Measurements from ENCODE around the gene AFF3.

The AFF3 gene

DNA sequence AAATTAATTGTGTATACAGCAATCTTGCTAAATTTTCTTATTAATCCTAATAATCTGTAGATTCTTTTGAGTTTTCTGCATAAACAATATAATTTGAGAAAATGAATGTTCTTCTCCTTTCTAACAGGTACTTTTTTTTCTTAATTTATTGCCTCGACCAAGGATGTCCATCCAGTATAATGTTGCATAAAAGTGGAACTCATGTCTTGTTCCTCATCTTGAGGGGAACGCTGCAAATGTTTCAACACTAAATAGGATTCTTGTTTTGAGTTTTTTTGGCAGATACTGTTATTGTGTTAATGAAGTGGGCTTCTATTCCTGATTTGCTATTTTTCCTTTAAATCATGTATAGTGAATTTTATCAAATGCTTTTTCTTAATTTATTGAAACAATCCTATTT, 408.2 kb downstream of the AFF3 start:
- no peak for TF ChIP-seq SIN3A (IDR thresholded peaks at IDR 0.05; ENCODE audit: borderline replicate concordance, insufficient read depth, low read length)
- TF ChIP-seq POLR2AphosphoS5 (IDR thresholded peaks at IDR 0.05; ENCODE audit: low read depth, low read length) = no peak
- TF ChIP-seq, protein P1, sequence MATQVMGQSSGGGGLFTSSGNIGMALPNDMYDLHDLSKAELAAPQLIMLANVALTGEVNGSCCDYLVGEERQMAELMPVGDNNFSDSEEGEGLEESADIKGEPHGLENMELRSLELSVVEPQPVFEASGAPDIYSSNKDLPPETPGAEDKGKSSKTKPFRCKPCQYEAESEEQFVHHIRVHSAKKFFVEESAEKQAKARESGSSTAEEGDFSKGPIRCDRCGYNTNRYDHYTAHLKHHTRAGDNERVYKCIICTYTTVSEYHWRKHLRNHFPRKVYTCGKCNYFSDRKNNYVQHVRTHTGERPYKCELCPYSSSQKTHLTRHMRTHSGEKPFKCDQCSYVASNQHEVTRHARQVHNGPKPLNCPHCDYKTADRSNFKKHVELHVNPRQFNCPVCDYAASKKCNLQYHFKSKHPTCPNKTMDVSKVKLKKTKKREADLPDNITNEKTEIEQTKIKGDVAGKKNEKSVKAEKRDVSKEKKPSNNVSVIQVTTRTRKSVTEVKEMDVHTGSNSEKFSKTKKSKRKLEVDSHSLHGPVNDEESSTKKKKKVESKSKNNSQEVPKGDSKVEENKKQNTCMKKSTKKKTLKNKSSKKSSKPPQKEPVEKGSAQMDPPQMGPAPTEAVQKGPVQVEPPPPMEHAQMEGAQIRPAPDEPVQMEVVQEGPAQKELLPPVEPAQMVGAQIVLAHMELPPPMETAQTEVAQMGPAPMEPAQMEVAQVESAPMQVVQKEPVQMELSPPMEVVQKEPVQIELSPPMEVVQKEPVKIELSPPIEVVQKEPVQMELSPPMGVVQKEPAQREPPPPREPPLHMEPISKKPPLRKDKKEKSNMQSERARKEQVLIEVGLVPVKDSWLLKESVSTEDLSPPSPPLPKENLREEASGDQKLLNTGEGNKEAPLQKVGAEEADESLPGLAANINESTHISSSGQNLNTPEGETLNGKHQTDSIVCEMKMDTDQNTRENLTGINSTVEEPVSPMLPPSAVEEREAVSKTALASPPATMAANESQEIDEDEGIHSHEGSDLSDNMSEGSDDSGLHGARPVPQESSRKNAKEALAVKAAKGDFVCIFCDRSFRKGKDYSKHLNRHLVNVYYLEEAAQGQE (IDR thresholded peaks at IDR 0.05; ENCODE audit: insufficient read depth in 1 of 2, low read depth in 2 of 2, low read length in 2 of 2) = no peak
- no peak for TF ChIP-seq FOXP2 (optimal IDR thresholded peaks at IDR 0.05; ENCODE audit: borderline replicate concordance, extremely low read depth, extremely low read length, insufficient read depth)
- no peak for TF ChIP-seq TAF1 (IDR thresholded peaks at IDR 0.05; ENCODE audit: borderline replicate concordance, insufficient read depth, low read length)

DNA sequence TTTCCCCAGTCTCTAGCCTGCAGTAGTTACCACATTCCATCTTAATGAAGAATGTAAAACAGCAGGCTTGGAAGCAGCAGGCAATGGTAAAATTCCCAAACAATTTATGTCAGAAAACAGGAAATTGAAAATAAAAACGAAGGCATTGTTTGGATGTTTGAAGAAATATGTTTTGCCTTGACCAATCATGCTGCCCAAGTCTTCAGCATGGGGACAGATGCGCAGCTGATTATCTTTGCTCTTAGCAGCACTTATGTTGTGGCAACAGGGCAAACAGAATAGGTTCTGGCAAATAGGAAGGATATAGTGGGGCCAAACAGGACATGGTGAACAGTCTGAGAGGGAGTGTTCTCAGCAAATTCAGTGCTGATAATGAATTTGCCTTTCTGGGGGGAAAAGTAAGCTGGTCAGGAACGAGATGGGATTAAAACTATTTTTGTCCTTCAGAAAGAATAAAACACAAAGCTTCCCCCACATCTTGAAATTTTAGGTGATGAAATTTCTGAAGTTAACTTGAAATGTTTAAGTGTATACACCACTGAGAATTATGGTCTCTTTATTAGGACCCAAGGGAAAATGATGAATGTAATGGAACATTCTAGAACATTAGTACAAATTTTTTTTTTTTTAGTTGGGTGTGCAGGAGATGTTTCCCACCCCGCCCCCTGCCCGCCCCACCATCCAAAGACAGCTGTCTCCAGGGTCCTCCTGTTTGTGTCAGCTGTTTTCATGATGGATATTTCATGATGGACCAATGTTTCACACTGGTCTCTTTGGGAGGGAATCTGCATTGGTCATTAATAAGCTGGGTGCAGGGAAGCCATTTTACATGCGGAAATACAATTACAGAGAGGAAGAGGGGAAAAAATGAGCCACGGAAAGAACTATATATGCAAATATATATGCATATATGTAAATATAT, 413.0 kb downstream of the AFF3 start:
- no peak for TF ChIP-seq SIN3A (IDR thresholded peaks at IDR 0.05; ENCODE audit: borderline replicate concordance, insufficient read depth, low read length)

- TF ChIP-seq, protein P1 (IDR thresholded peaks at IDR 0.05; ENCODE audit: insufficient read depth in 1 of 2, low read depth in 2 of 2, low read length in 2 of 2) = no peak
- TF ChIP-seq POLR2AphosphoS5 (IDR thresholded peaks at IDR 0.05; ENCODE audit: low read depth, low read length) = no peak
- TF ChIP-seq SIN3A (IDR thresholded peaks at IDR 0.05; ENCODE audit: borderline replicate concordance, insufficient read depth, low read length) = no peak
- no peak for TF ChIP-seq FOXP2 (optimal IDR thresholded peaks at IDR 0.05; ENCODE audit: borderline replicate concordance, extremely low read depth, extremely low read length, insufficient read depth)
Observed at GRCh38 chr2:99728166-99728565, 414.2 kb downstream of the AFF3 start.

DNA sequence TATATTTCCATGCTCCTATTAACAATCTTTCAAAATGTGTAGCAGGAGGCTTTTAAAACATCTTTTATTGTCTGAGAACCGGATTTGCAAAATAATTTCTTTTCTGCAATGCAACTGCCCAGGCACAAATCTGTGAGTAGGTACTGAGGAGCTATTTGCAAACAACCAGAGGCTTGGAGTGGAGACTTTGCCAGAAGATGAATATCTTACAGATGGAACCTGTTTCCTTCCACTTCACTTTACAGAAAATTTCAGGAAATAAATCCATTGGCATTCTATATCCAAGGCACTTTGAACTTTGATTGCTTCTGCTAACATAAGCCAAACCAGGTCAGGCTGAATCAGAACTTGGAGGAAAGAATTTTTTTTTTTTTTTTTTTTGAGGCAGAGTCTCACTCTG, 415.2 kb downstream of the AFF3 start:
- TF ChIP-seq SIN3A (IDR thresholded peaks at IDR 0.05; ENCODE audit: borderline replicate concordance, insufficient read depth, low read length) (no peak), TAF1 (IDR thresholded peaks at IDR 0.05; ENCODE audit: borderline replicate concordance, insufficient read depth, low read length) (no peak), POLR2AphosphoS5 (IDR thresholded peaks at IDR 0.05; ENCODE audit: low read depth, low read length) (no peak)

GRCh38 chr2:99726691-99727090, 415.7 kb downstream of the AFF3 start:
- TF ChIP-seq SIN3A (IDR thresholded peaks at IDR 0.05; ENCODE audit: borderline replicate concordance, insufficient read depth, low read length) (no peak), TAF1 (IDR thresholded peaks at IDR 0.05; ENCODE audit: borderline replicate concordance, insufficient read depth, low read length) (no peak), POLR2AphosphoS5 (IDR thresholded peaks at IDR 0.05; ENCODE audit: low read depth, low read length) (no peak), FOXP2 (optimal IDR thresholded peaks at IDR 0.05; ENCODE audit: borderline replicate concordance, extremely low read depth, extremely low read length, insufficient read depth) (no peak)
- TF ChIP-seq, protein P1 (IDR thresholded peaks at IDR 0.05; ENCODE audit: insufficient read depth in 1 of 2, low read depth in 2 of 2, low read length in 2 of 2) = no peak

DNA sequence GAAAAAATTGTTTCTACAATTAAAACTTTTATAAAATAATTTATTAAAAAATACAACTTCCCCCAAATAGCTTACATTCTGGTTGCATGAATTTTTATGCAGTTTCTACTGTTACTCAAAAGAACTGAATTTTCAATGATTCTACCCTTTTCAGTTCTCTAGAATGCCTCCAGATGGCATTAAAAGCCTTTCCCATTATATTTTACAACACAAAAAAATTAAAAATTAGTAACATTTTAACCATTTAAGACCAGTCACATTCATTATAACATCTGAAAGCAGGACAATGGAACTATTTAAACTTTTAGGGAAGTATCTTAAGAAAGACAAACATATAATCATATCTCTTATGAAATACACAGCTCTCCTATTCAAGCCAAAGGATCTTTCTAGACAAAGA, 416.6 kb downstream of the AFF3 start:
- TF ChIP-seq TAF1 (IDR thresholded peaks at IDR 0.05; ENCODE audit: borderline replicate concordance, insufficient read depth, low read length) (no peak), SIN3A (IDR thresholded peaks at IDR 0.05; ENCODE audit: borderline replicate concordance, insufficient read depth, low read length) (no peak), POLR2AphosphoS5 (IDR thresholded peaks at IDR 0.05; ENCODE audit: low read depth, low read length) (no peak), FOXP2 (optimal IDR thresholded peaks at IDR 0.05; ENCODE audit: borderline replicate concordance, extremely low read depth, extremely low read length, insufficient read depth) (no peak)
- TF ChIP-seq, protein P1 (IDR thresholded peaks at IDR 0.05; ENCODE audit: insufficient read depth in 1 of 2, low read depth in 2 of 2, low read length in 2 of 2) = no peak

All from PFSK-1 (cell line).